SU-DHL-6 (cell line): ENCODE measurements around the gene RFXANK.
"Not testable (repeated sequence)": the region's sequence is repeated elsewhere in the genome, so short reads cannot be mapped to it uniquely, and the experiment has no call there.

Experiments
- H2AFZ ChIP-seq: fragments of 200-600 bp; sonication (generic); 2 replicates; pipeline ENCODE4 v1.6.1; 2014; ENCODE audit warnings: low read depth, mild to moderate bottlenecking, moderate library complexity, mixed read lengths, antibody characterized with exemption, low read length; ENCODE audit not compliant: severe bottlenecking
- H3F3A ChIP-seq: fragments of 200-600 bp; shearing (Covaris generic); 2 replicates; pipeline ENCODE4 v1.6.0; 2016; ENCODE audit warnings: antibody characterized with exemption, mild to moderate bottlenecking; ENCODE audit not compliant: insufficient read depth
- H3K27ac ChIP-seq: fragments of 200-600 bp; sonication (generic); 2 replicates; pipeline ENCODE4 v1.5.1; 2016; ENCODE audit warnings: low read depth, mild to moderate bottlenecking, low read length, moderate library complexity, mixed read lengths
- H3K27me3 ChIP-seq: fragments of 200-600 bp; sonication (generic), shearing (Covaris generic); 2 replicates; pipeline ENCODE4 v1.6.0; 2014; ENCODE audit warnings: mild to moderate bottlenecking, low read length
- H3K36me3 ChIP-seq: fragments of 200-600 bp; sonication (generic); 2 replicates; pipeline ENCODE4 v1.6.1; 2014; ENCODE audit warnings: mild to moderate bottlenecking, low read length, mixed read lengths
- H3K4me2 ChIP-seq: fragments of 300-600, 200-600 bp; shearing (Covaris generic), sonication (generic); 2 replicates; pipeline ENCODE4 v1.6.0; 2014; ENCODE audit warnings: low read length, low read depth, mild to moderate bottlenecking; ENCODE audit not compliant: poor library complexity, severe bottlenecking
- H3K4me3 ChIP-seq: fragments of 200-600 bp; sonication (generic); 2 replicates; pipeline ENCODE4 v1.5.1; 2014; ENCODE audit warnings: antibody characterized with exemption, low read length, mild to moderate bottlenecking, mixed read lengths; ENCODE audit not compliant: insufficient read depth, poor library complexity, severe bottlenecking
- H3K79me2 ChIP-seq: fragments of 200-600 bp; sonication (generic); 2 replicates; pipeline ENCODE4 v1.6.1; 2014; ENCODE audit warnings: mild to moderate bottlenecking, low read length, moderate library complexity; ENCODE audit not compliant: insufficient read depth
- H3K9ac ChIP-seq: fragments of 200-600 bp; sonication (generic); 2 replicates; pipeline ENCODE4 v1.7.0; 2014; ENCODE audit warnings: mild to moderate bottlenecking, low read length
- H3K9me2 ChIP-seq: fragments of 200-600 bp; sonication (generic); replicated peaks from 2 replicates; pipeline ENCODE4 v1.6.1; 2014; ENCODE audit warnings: low read length; ENCODE audit not compliant: insufficient read depth
- H3K9me3 ChIP-seq: fragments of 200-600 bp; sonication (generic); 2 replicates; pipeline ENCODE4 v1.6.1; 2014; ENCODE audit warnings: low read length, mixed read lengths; ENCODE audit not compliant: insufficient read depth
- H4K20me1 ChIP-seq: fragments of 200-600 bp; sonication (generic); 2 replicates; pipeline ENCODE4 v1.6.1; 2014; ENCODE audit warnings: low read depth, mild to moderate bottlenecking, antibody characterized with exemption, low read length, moderate library complexity, mixed read lengths
- CTCF ChIP-seq: fragments of 200-600 bp; sonication (generic); IDR thresholded peaks from one replicate; pipeline ENCODE4 v1.5.1; 2017; ENCODE audit warnings: antibody characterized with exemption, mild to moderate bottlenecking, low read length, moderate library complexity; ENCODE audit not compliant: insufficient read depth, poor library complexity, severe bottlenecking
- EZH2phosphoT487 ChIP-seq: fragments of 200-600 bp; sonication (generic), shearing (Covaris generic); conservative IDR thresholded peaks from 2 replicates; pipeline ENCODE4 v1.6.1; 2018; ENCODE audit warnings: mild to moderate bottlenecking, antibody characterized with exemption, low read length, moderate library complexity, mixed read lengths

Gene RFXANK

GRCh38 chr19:19170873-19171672 lies 21.0 kb upstream of the RFXANK start:
- H3K79me2 ChIP-seq, result peaks cover 40% of the 10 kb centered on the region
- H3K27me3 ChIP-seq, result no peaks in the 10 kb centered on the region
- H2AFZ ChIP-seq, result no peak overlapping the region
- H3K4me3 ChIP-seq, result peak overlapping the region; percentile 81
- H3K9ac ChIP-seq, result peak overlapping the region; percentile 94
- no peaks in the 10 kb centered on the region for H3K9me3 ChIP-seq
- H3F3A ChIP-seq, result peaks cover 49% of the 10 kb centered on the region
- no peaks in the 10 kb centered on the region for H3K9me2 ChIP-seq
- H3K27ac ChIP-seq, result peak overlapping the region; percentile 92
- peaks cover 4% of the 10 kb centered on the region for H3K36me3 ChIP-seq
- no peak for TF ChIP-seq EZH2phosphoT487
- no peak for TF ChIP-seq CTCF
- no peaks in the 10 kb centered on the region for H4K20me1 ChIP-seq
- peak overlapping the region; percentile 71 for H3K4me2 ChIP-seq

GRCh38 chr19:19171821-19172532 lies 20.1 kb upstream of the RFXANK start:
- no peaks in the 10 kb centered on the region for H4K20me1 ChIP-seq
- H3K4me3 ChIP-seq, result no peak overlapping the region
- peaks cover 40% of the 10 kb centered on the region for H3F3A ChIP-seq
- H3K9me2 ChIP-seq, result no peaks in the 10 kb centered on the region
- peak overlapping the region; percentile 92 for H3K27ac ChIP-seq
- H3K79me2 ChIP-seq, result peaks cover 31% of the 10 kb centered on the region
- no peak overlapping the region for H2AFZ ChIP-seq
- peak overlapping the region; percentile 94 for H3K9ac ChIP-seq
- peak overlapping the region; percentile 71 for H3K4me2 ChIP-seq
- TF ChIP-seq CTCF (no peak), EZH2phosphoT487 (no peak)
- no peaks in the 10 kb centered on the region for H3K9me3 ChIP-seq
- H3K27me3 ChIP-seq, result no peaks in the 10 kb centered on the region
- H3K36me3 ChIP-seq, result peaks cover 4% of the 10 kb centered on the region

- H2AFZ ChIP-seq, H3K9me2 ChIP-seq, H3K27me3 ChIP-seq, H3K4me3 ChIP-seq, H3K9me3 ChIP-seq, H3K36me3 ChIP-seq, H4K20me1 ChIP-seq, H3K9ac ChIP-seq: not testable (repeated sequence)
- Histone ChIP-seq H3F3A (peaks cover 27% of the 10 kb centered on the region), H3K79me2 (peaks cover 18% of the 10 kb centered on the region), H3K27ac (peak overlapping the region; percentile 74), H3K4me2 (peak overlapping the region; percentile 4)
These were observed 18.8 kb upstream of the RFXANK start for GRCh38 chr19:19173243-19173642.

GRCh38 chr19:19176950-19177349 lies 15.1 kb upstream of the RFXANK start:
- Histone ChIP-seq H3K27me3 (no peaks in the 10 kb centered on the region), H3K9me2 (no peaks in the 10 kb centered on the region), H2AFZ (no peak overlapping the region), H4K20me1 (no peaks in the 10 kb centered on the region), H3K79me2 (no peaks in the 10 kb centered on the region), H3K27ac (no peak overlapping the region), H3F3A (peaks cover 7% of the 10 kb centered on the region; the same call in 1 of the 2 replicates), H3K4me2 (no peak overlapping the region), H3K4me3 (no peak overlapping the region), H3K9ac (no peak overlapping the region), H3K36me3 (no peaks in the 10 kb centered on the region), H3K9me3 (no peaks in the 10 kb centered on the region)
- TF ChIP-seq CTCF, result no peak
- no peak for TF ChIP-seq EZH2phosphoT487
